Embryonic facial prominence (tissue), 1 donor: ENCODE measurements around the gene LACTBL1.
"Not testable (repeated sequence)": the region's sequence is repeated elsewhere in the genome, so short reads cannot be mapped to it uniquely, and the experiment has no call there.

ENCODE experiments used
- DNase-seq: peaks from one replicate; pipeline ENCODE4 v3.0.0-alpha.2; 2016; ENCODE audit errors: extremely low spot score

LACTBL1 gene

DNA sequence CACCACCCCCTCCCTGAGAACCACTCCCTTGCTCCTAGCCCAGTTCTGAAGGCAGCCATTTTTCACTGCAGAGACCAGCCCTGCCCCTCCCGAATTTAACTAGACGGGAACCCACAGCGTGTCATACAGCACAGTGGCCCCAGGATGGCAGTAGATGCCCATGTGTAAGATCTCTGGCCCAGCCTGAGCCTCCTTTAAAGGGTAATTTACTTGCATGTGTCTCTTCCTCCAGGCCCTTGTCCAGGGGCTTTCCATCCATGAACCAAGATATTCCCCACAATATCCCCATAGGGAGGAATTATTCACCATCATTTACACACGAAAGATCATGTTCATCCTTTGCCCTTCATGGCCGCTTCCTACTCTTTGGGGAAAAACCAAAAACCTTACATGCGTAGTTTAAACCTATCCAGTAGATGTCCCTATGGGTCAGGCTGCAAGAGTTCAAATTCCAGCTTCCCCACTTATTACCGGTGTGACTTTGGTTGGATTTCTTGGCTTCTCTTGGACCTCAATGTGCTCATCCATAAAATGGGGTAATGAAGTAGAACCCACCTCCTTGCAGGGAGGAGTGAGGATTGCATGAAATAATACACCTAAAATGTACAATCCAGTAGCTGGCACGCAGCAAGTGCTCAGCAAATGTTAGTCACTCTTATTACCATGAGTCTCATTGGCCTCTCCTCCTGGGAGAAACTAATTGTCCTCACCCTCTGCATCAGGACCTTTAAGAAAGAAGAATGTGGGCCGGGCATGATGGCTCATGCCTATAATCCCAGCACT, 4.0 kb upstream of the LACTBL1 start:
- peak; percentile 26 for DNase-seq

DNA sequence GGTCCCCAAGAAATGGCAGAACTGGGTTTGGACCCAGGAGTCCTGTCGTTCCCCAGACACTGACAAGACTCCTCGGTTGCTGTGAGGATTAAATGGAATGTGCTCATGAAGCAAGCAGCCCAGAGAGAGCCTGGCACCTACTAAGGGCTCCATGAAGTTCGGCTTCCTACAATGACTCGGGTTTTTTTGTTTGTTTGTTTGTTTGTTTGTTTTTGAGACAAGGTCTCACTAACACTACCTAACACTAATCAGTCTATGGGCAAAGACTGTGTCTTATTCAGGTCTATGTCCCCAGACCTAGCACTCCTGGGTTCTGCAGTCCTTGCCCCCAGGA, 3.4 kb upstream of the LACTBL1 start:
- no peak for DNase-seq

DNA sequence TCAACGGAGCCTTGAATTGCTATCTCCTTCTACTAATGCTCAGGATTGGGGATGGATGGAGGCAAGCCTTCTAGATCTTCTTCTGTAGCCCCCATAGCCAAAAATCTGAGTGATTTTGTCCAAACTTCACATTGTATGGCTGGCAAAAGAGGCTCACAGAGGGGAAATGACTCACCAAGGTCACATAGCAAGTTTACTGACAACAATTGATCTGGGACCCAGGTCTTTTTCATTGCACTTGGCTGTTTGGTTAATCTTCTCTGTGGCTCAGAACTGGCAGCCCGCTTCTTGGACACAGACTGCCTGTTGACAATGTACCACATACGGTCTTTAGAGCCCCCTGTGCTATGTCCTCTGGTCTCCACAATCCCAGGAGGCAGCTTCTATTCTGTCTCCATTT, 3.0 kb upstream of the LACTBL1 start:
- no peak for DNase-seq

DNA sequence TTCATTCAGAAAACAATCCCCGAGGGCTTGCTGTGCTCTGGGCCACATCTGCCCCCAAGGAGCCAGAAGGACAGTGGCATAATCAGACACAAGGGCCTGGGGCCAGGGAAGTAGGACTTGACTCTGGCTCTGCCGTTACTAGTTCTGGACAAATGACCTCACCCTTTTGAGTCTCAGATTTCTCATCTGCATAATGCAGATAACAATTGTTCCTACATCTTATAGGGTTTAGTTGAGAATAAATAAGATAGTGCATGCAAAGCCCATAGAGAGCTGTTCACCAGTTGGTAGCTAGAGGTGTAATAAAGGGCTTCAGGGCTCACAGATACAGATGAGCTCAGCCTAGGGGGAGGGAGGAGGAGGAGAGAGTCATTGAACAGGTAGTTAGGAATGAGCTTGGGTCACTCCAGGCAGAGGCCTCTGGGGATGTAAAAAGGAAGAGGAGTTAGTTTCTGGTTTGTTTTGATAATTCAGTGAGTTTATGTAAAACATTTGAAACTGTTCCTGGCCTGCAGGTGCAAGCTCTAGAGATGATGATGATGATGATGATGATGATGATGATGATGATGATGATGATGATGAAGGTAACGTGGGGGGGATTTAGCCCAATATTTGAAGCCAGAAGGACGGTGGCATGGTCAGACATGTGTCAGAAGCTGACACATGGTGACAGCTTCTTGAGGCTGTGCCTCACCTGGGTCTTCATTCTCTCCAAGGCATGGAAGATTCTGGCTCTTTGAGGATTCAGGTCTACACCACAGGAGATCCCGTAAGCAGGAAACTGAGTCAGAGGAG, 858 bp downstream of the LACTBL1 start:
- DNase-seq: no peak

DNA sequence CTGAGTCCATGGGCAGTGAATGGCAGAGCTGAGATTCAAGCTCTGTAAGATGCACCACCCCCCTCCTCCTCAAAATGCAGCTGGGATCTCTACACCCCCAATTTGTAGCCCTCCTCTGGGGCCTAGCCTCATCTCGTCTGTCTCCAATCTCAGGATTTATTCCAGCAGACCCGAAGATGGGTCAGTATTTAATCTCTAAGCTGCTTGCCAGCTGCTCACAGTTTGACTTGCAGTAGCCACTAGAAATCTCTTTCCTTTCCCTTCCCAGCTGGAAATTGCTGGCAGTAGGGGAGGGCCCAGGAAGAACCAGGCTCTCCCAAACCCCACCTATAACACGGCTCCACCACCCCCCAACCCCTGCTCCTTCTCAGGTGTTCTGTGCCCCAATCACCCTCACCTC, 1.5 kb downstream of the LACTBL1 start:
- no peak for DNase-seq

DNA sequence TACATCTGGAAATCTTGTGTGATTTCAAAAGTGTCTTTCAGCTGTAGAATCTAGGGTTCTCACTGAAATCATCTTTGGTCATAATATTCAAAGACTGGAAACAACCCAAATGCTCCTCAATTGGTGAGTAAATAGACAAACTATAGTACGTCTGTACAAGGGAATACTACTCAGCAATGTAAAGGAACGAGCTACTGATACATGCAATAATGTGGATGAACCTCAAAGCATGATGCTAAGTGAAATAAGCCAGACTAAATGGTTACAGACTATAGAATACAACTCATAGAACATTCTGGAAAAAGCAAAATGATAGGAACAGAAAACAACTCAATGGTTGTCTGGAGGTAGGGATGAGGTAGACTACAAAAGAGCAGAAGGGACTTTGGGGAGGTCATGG, 2.6 kb downstream of the LACTBL1 start:
- no peak for DNase-seq

DNA sequence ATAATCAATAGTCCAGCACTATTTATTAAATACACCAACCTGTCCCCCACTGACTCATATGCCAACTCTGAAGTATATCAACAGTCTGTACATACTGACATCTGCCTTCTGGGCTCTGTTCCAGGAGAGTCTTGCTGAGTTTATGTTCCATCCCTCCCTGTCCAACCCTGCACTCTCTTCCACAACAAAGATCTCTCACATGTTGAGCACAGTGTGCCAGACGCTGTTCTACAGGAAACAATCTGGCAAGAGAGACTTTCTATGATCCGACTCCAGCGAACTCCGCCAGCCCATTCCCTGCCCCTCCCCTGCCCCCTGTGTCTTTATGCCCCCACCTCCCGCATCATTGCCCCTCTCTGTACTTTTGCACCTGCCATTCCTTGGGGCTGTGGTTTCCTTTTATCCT, 3.4 kb downstream of the LACTBL1 start:
- DNase-seq: peak; percentile 18

DNA sequence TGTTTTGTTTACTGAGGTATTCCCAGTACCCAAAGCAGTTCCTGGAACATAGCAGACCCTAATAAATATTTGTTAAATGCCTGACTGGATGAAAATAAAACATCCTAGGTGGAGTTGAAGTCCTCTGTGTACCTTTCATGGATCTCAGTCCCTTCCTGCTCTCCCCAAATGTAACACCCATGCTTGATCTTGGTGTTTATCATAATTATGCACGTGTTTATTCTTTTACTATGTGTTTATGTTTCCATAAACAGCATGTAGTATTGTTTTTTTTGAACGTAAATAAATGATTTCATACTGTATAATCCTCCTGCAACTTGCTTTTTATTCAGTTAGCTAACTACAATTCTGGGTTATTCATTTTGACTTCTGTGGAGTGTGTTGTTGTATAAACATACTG, 4.8 kb downstream of the LACTBL1 start:
- no peak for DNase-seq

DNA sequence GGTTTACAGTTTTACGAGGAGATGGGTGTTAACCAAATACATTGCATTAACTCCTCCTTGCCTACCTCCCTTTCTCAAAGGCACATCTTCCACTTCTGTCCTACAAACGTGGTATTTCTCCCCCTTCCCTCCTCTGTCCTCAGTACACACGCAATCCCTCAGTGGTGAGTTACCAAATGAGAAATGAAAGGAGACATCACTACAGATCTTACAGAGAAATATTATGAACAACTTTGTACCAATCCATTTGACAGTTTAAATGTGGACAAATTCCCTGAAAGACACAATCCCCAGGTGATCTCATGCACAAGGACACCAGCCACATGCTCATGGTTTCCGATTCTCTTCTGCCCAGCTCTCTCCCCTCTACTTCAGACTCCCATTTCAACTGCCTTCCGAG, 6.4 kb downstream of the LACTBL1 start:
- DNase-seq: no peak

DNA sequence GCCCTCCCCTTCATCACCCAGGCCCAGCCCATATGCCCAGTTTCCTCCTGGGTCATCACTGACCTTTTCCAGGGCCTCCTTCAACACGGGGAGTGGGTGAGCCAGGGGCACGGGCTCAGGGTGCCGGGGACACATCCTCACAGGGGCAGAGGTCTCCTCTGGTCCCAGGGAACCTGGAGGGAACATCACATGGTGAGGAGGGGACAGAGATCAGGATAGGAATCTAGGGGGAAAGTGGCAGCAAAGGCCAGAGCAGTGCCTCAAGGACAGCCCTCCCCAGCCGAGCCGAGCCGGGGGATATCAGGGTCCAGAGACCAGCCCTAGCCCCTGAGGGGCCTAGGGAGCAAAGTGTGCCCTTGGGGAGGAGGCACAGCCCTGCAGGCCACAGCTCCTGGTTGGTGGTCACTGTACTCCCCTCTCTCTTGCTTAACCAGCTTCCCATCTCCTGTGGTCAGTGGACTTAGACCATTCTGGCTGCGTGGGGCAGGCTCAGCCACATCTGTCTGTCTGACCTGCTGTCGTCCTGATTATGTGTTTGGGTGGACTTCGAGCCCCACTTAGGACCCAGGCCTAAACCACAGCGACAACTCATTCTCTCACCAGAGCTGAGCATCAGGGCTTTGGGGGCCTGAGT, 9.5 kb downstream of the LACTBL1 start:
- DNase-seq: no peak

DNA sequence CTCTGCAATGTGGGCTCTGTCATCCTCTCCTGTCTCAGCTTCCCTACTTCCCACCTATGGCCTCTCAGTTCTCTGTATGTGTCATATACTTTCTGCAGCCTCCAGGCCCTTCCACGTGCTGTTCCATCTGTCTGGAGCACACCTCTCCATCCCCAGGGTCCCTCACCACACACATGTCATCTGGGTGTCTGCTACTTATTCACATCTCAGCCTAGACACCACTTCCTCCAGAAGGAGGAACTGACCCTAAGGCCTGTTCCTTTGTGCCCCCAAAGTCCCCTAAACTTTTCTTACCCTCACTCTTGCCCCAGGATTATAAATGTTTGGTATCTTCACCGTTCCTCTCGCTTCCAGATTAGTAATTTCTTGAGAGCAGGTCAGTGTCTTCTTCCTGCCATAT, 10.1 kb downstream of the LACTBL1 start:
- no peak for DNase-seq

DNA sequence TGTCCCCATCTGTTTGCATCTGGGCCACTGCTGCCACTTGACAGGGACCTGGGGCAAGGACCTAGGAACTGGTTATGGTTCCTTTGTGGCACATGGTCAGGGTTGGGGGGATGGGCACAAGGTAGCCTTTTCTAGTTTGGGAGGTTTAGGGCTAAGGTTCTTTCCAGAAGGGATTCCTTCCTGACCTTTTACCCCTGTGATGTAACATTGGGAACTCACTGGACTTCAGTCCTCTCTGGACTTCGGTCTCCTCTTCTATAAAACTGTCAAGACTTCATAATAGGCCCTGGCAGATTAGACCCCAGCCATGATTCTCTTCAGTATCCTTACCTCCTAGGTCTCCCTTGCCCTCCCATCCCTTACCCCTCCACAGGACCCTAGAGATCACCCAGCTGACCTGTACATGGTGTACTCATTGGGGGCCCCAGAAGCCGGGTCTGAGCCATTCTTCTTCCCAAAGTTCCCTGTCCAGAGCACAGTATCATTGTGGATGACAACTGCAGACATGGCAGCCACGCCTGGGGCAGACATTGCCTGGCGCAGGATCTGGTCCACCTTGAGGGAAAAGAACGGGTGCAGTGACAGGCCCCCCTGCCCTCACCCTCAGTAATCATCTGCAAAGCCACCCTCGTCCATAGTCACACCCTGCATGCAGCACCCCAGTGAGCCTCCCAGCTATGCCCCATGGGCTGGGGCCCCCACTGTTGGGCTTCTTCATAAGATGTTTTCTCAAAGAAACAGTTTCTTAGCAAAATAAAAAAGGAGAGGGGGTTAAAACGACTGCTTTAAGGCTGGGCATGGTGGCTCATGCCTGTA, 12.9 kb downstream of the LACTBL1 start:
- DNase-seq: no peak

DNA sequence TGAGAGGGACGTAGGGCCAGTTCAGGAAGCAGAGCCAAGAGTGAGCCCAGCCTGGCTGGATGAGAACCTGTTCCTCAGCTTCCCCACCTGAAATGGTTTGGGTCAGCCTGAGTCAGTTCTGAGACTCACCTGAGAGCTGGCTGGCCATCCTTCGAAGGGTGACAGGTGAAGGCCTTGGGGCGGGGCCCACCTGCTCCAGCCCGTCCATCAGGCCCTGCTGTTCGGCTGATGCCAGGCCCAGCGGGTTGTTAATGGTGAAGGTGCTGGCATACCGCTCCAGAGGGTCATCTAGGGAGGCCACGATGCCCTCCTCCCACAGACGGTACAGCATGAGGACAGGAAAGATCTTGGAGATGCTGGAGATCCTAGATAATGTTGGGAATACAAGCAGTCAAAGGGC, 14.1 kb downstream of the LACTBL1 start:
- DNase-seq: no peak

DNA sequence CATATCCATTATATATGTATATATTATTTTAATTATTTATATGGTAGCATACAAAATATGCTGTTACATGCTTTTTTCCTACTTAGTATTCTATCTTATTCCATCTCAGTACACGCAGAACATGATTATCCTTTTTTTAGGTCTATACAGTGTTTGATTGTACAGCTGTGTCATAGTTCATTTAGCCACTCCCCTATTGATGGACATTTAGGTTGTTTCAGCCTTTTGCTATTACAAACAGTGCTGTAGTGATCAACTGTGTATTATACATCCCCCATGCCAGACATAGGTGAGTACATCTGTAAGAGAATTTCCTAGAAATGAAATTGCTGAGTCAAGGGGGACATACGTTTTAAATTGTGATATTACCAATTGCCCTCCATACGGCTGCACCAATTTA, 15.6 kb downstream of the LACTBL1 start:
- no peak for DNase-seq

DNA sequence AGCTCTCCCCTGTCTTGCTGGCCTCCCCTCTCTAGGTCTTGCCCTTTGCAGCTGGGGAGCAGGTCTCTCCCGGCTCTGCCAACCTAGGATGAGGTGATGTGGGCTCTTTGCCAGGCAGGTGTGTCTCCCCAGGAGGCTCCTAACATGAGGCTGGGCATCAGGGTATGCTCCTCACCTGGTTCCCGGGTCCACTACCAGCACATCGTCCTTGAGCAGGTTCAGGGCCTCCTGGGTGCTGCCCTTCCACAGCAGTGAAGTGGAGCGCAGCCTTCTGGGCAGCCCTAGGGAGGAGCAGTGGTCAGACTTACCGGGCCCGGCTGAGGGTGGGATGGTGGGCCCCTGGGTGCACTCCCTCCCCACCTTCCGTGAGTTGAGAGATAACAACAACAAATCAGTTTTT, 17.5 kb downstream of the LACTBL1 start:
- no peak for DNase-seq

DNA sequence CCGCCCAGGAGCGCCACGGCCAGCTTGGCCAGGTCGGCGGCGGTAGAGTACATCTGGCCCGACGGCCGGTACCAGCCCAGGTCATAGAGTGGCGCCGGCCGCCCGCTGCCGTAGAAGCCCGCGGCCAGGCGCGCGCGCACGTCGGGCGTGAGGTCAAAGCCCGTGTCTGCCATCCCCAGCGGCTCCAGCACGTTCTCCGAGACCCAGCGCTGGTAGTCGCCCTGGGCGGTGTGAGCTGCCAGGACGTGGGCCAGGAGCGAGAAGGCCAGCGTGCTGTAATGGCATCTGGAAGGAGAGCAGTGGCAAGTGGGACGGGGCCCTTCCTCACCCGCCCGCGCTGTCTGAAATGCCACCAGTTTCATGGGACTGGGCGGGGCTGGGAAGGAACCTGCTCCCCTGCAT, 18.9 kb downstream of the LACTBL1 start:
- DNase-seq: no peak

DNA sequence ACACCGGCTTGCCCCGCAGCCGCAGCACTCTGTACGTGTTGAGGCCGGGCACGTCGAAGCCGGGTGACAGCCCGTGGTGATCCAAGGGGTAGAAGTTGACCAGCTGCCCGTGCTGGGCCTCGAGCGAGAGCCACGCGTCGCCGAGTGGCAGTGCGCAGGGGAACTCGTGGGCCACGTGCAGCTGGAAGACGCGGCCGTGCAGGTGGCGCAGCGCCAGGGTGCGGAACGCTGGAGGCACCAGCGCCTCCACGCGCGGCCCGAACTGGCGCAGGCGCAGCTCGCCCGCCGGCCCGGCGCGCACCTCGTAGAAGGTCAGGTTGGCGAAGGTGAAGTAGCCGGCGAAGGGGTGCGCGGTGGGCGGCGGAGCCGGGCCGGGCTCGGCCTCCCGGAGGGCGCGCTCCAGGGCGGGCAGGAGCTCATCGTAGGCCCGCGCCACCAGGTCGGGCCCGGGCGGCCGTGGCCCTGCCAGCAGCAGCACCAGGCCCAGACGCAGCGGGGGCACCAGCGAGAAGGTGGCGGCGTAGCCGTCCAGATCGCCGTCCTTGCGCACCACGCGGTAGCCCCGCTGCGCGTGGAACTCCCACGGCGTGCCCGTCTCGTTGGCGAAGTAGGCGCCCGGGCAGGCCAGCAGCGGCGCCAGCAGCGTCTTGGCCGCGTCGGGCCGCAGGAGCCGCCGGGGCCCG, 19.5 kb downstream of the LACTBL1 start:
- no peak for DNase-seq

DNA sequence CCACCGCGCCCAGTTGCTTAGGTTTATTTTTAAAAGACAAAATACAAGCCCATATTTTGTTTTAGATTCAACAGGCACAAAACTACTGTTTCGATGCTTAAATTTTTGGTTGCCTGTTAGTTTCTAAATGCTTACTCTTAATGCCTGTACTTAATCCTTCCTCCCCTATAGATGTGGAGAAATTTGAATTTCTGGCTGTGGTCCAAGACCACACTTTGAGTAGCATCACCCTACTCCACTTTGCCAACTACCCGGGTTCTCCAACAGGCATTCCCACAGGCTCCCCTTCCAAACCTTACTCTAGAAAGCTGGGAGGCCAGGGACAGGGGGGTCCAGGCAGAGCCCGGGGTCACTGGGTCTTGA, 20.0 kb downstream of the LACTBL1 start:
- DNase-seq: no peak

DNA sequence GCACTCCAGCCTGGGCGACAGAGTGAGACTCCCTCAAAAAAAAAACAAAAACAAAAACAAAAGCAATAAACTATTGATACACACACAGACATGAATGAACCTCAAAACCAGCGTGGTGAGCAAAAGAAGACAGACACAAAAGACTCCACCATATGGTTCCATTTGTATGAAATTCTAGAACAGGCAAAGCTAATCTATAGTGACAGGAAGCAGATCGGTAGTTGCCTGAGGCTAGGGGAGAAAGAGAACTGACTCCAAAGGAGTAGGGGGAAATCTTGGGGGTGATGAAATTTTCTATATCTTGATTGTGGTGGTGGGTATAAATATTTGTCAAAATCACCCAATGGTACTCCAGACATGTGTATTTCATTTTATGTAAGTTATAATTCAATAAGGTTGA, 20.9 kb downstream of the LACTBL1 start:
- DNase-seq: peak; percentile 29

DNA sequence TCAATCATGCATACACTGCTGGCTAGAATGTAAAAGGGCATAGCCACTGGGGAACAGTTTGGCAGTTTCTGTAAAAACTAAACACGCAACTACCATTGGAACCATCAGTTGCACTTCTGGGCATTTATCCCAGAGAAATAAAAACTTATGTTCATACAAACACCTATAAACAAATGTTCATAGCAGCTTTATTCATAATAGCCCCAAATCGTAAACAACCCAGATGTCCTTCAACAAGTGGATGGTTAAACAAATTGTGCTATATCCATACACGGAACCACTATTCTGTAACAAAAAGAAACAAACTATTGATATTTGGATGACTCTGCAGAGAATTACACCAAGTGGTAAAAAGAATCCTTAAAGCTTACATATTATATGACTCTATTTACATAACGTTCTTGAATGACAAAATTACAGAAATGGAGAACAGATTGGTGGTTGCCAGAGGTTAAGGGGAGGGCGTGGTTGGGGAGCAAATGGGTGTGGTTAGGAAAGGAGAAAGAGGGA, 22.8 kb downstream of the LACTBL1 start:
- no peak for DNase-seq

DNA sequence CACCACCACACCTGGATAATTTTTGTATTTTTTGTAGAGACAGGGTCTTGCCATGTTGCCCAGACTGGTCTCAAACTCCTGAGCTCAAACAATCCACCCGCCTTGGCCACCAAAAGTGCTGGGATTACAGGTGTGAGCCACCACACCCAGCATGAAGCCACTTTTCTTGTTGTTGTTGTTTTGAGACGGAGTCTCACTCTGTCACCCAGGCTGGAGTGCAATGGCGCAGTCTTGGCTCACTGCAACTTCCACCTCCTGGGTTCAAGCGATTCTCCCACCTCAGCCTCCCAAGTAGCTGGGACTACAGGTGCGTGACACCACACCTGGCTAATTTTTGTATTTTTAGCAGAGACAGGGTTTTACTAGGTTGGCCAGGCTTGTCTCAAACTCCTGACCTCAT, 27.5 kb downstream of the LACTBL1 start:
- not testable (repeated sequence) for DNase-seq
